Middle frontal gyrus (tissue), 1 donor: ENCODE measurements around the gene TMED10.
"Not testable (repeated sequence)": the region's sequence is repeated elsewhere in the genome, so short reads cannot be mapped to it uniquely, and the experiment has no call there.

Experiments used
- DNase-seq: peaks from one replicate; pipeline ENCODE4 v3.0.0-alpha.2; 2015; ENCODE audit warnings: low spot score; ENCODE audit errors: extremely low spot score

Gene TMED10

GRCh38 chr14:75127903-75128595, 48.4 kb downstream of the TMED10 start:
- DNase-seq: no peak

DNA sequence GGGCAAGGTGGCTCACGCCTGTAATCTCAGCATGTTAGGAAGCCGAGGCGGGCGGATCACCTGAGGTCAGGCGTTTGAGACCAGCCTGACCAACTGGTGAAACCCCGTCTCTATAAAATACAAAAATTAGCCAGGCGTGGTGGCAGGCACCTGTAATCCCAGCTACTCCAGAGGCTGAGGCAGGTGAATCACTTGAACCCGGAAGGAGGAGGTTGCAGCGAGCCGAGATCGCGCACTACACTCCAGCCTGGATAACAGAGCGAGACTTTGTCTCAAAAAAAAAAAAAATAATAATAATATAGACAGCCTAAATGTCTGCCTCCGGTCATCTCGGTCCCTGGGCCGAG, 49.0 kb downstream of the TMED10 start:
- not testable (repeated sequence) for DNase-seq

GRCh38 chr14:75126679-75127473, 49.5 kb downstream of the TMED10 start, which contains the start of gene NEK9:
Gene NEK9, minus strand, starts transcription at chr14:75127048. Its CDS starts 127 bp downstream, at chr14:75126921.
- peak; percentile 84 for DNase-seq

- DNase-seq: no peak
Observed at GRCh38 chr14:75126121-75126544, 50.3 kb downstream of the TMED10 start.

DNA sequence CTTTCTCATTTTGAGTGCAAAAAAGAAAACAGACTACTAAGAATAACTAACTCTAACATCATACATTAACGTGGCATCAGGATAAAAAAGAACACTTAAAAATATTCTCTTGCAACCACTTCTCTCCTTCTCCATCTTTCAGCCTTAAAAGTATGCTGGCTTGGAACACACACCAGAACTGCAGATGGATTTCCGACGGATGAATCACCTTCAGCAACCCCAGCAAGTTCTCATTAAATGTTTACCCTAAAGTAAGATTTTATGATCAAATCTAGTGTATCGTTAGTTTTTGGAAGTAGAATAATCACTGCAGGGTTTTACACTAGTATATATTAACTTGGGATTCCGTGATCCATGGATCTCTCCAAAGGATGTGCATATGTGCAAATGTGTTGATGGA, 50.8 kb downstream of the TMED10 start:
- DNase-seq: no peak

- DNase-seq: no peak
Observed at GRCh38 chr14:75123991-75124390, 52.4 kb downstream of the TMED10 start.

GRCh38 chr14:75121552-75121951, 54.9 kb downstream of the TMED10 start:
- DNase-seq: no peak

GRCh38 chr14:75120541-75121291, 55.7 kb downstream of the TMED10 start:
- no peak for DNase-seq

DNA sequence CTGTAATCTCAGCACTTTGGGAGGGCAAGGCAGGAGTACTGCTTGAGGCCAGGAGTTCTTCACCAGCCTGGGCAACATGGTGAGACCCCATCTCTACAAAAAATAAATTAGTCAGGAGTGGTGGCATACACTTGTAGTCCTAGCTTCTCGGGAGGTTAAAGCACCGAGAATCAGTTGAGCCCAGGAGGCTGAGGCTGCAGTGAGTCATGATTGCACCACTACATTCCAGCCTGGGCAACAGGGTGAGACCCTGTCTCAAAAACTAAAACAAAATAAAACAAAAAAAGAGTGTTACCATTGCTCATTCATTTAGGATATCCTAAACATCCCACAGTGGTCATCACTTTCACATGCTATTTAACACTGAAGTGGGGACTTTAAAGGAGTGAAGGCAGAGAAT, 57.4 kb downstream of the TMED10 start:
- no peak for DNase-seq

GRCh38 chr14:75113932-75114539, 62.4 kb downstream of the TMED10 start:
- no peak for DNase-seq

- no peak for DNase-seq
Observed at GRCh38 chr14:75109877-75110276, 66.5 kb downstream of the TMED10 start.

DNA sequence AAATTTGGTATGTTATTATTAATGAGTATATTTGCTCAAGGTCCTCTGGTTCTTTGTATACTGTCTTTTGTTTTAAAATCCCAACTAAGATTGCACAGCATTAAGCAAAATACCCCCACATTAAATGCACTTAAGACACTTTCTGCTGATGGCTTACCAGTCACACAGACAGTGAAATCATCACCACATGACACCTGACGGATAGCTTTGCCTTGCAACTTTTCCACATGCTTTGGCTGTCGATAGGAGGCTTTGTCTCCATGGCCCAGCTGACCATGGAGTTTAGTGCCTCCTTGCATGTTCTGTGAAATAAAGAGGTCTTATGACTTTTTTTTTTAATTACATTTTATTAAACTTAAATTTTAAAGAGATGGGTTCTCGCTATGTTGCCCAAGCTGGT, 69.2 kb downstream of the TMED10 start:
- no peak for DNase-seq

DNA sequence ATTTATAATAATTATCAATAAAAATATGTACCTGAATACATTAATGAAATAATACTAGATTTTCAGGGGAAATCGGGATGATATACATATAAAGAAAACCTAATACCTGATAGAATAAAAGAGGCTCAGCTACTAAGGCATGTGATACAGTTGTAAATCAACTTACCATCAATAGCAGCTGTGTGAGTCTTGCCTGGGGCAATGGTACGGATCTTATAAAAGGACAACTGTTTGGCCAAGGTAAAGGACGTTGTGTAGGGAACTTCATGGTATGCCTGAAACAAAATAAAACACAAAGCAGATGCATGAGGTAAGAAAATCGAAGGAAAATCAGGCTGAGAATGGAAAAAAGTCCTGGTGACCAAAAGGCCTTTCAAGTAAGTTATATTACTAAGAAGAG, 74.9 kb downstream of the TMED10 start:
- DNase-seq: no peak

DNA sequence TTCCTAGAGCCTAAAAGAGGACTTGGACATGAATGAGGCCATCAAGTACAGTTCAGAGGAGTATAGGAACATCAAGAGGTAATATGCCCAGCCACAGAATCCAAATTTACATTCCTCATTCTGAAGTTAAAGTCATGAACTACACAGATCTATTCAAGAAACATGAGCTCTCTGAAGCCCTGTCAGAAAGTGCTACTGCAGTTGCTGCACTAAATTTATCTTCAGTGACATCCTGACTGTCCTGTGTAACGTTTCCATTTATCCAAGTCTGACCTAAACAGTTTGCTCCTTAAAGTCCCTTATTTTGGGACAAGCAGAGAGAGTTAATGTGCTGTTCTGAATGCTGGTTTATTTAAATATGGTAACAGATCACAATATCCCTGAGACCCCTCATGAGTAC, 77.7 kb downstream of the TMED10 start:
- DNase-seq: no peak

GRCh38 chr14:75098212-75098611, 78.2 kb downstream of the TMED10 start:
- no peak for DNase-seq

GRCh38 chr14:75096959-75097358, 79.5 kb downstream of the TMED10 start:
- DNase-seq: no peak

- no peak for DNase-seq
Observed at GRCh38 chr14:75095690-75096089, 80.7 kb downstream of the TMED10 start.

GRCh38 chr14:75094896-75095295, 81.5 kb downstream of the TMED10 start:
- no peak for DNase-seq

DNA sequence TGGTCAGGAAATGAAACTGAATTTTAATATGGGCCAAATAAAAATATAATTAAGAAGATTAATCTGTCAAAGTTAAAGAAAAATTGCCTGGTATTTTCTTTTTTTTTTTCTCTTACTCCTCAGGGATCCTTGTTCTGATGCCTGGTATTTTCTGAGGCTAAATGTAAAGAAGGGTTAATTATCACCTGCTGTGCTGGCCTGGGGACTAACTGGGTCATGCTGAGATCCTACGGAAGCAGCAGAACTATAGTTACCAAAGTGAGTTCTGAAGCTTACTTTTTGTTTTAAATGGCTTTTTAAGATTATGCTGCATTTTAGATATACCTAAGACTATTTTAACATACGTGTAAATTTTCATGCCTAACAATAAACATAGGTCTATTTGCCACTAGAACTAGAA, 83.7 kb downstream of the TMED10 start:
- no peak for DNase-seq

GRCh38 chr14:75091251-75091650, 85.2 kb downstream of the TMED10 start:
- peak; percentile 22 for DNase-seq

- no peak for DNase-seq
Observed at GRCh38 chr14:75090353-75090752, 86.1 kb downstream of the TMED10 start.
